Smooth muscle cell (in vitro differentiated cells): Measurements from ENCODE around the gene RCBTB1. TPM values are rescaled to one million over a fixed set of nuclear protein-coding genes. Genes with fewer than 3 reads are reported as not detected.
"Not testable (repeated sequence)": the region's sequence is repeated elsewhere in the genome, so short reads cannot be mapped to it uniquely, and the experiment has no call there.

Experiments
- DNase-seq: peaks from one replicate; lab custom pipeline; 2025; ENCODE audit not compliant: unreplicated experiment; lab: John Stamatoyannopoulos, UW
- H2AFZ ChIP-seq: fragments of 200-600 bp; sonication (generic); 2 replicates; pipeline ENCODE4 v1.6.0; 2016; ENCODE audit warnings: antibody characterized with exemption, low read depth, mild to moderate bottlenecking
- H3F3A ChIP-seq: fragments of 200-600 bp; sonication (generic); 2 replicates; pipeline ENCODE4 v1.6.0; 2017; ENCODE audit warnings: antibody characterized with exemption, low read depth
- H3K27ac ChIP-seq: fragments of 200-600 bp; sonication (generic); 2 replicates; pipeline ENCODE4 v1.5.1; 2016; ENCODE audit warnings: low read depth, mild to moderate bottlenecking
- H3K27me3 ChIP-seq: fragments of 200-600 bp; sonication (generic); 2 replicates; pipeline ENCODE4 v1.6.1; 2016; ENCODE audit warnings: low read depth, mild to moderate bottlenecking
- H3K36me3 ChIP-seq: fragments of 200-600 bp; sonication (generic); 2 replicates; pipeline ENCODE4 v1.5.1; 2016; ENCODE audit warnings: low read depth
- H3K4me1 ChIP-seq: fragments of 200-600 bp; sonication (generic); 2 replicates; pipeline ENCODE4 v1.5.1; 2016; ENCODE audit warnings: low read depth
- H3K4me2 ChIP-seq: fragments of 200-600 bp; sonication (generic); 2 replicates; pipeline ENCODE4 v1.6.0; 2016; ENCODE audit warnings: mild to moderate bottlenecking
- H3K4me3 ChIP-seq: fragments of 200-600 bp; sonication (generic); 2 replicates; pipeline ENCODE4 v1.5.1; 2016; ENCODE audit warnings: mild to moderate bottlenecking
- H3K79me2 ChIP-seq: fragments of 200-600 bp; sonication (generic); 2 replicates; pipeline ENCODE4 v1.6.0; 2016; ENCODE audit warnings: low read depth, mild to moderate bottlenecking
- H3K9ac ChIP-seq: fragments of 200-600 bp; sonication (generic); 2 replicates; pipeline ENCODE4 v1.6.0; 2016; ENCODE audit warnings: low read depth
- H3K9me3 ChIP-seq: fragments of 200-600 bp; sonication (generic); replicated peaks from 2 replicates; pipeline ENCODE4 v1.5.1; 2016; ENCODE audit warnings: low read depth
- H4K20me1 ChIP-seq: fragments of 200-600 bp; sonication (generic); 2 replicates; pipeline ENCODE4 v1.6.0; 2016; ENCODE audit warnings: low read depth
- CTCF ChIP-seq: fragments of 200-600 bp; sonication (generic); IDR thresholded peaks from 2 replicates; pipeline ENCODE4 v1.5.1; 2017; ENCODE audit warnings: borderline replicate concordance, mild to moderate bottlenecking, antibody characterized with exemption; ENCODE audit not compliant: insufficient read depth, poor library complexity, severe bottlenecking
- WGBS: methylation state at CpG from one replicate; pipeline ENCODE4 v1.1.7; 2016; ENCODE audit warnings: low lambda C conversion rate; 5-methylcytosine and 5-hydroxymethylcytosine counted together
- polyA plus RNA-seq: library from polyadenylated mRNA; unstranded; fragments of >200 nt; fragmentation: Nextera tagmentation; extraction: Ambion mirVana; gene quantifications from 2 replicates; pipeline ENCODE4 v1.2.1, GENCODE V29; 2016
- total RNA-seq: library from RNA; depleted of rRNA; stranded (reverse); fragments of >200 nt; gene quantifications from 2 replicates; pipeline ENCODE4 v1.2.3, GENCODE V29; 2014

RCBTB1 gene
- total and polyA plus RNA-seq, 2 experiments from 2014 or later: 10.7 to 26.8 TPM

DNA sequence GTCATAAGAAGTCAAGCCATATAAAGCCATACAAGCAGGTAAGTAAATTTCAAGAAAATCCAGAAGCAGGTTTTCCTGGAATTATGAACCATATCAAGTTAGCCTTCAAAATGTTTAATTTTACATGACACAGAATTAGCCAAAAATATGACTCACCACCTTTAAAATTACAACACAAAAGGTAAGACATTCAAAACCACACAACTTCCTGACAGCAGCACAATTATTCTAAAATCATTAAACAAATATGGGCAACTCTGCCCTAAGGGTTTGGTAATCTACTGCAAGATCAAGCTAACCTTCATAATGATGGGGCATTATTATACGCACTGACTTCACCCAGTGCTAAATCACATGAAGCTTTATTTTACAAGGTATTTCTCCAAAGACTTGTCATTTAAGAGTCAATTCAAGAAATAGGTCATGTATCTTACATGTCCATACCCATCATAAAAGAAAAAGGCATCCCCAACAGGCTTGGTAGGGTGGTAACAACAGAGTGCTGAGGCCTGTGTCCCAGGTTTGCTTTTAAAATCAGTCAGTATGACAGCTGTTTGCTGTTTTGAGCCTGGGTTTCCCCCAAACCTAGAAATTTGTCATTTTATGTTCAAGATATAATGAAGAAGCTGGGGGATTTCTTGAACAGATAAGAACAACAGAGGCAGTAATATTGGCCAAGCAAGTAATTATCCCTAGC lies 15.2 kb downstream of the RCBTB1 start:
- Histone ChIP-seq H3K79me2 (no peaks in the 10 kb centered on the region), H3K4me1 (no peaks in the 10 kb centered on the region), H4K20me1 (no peaks in the 10 kb centered on the region), H3K9ac (no peak overlapping the region), H3K9me3 (no peaks in the 10 kb centered on the region), H3K4me3 (no peak overlapping the region), H3K36me3 (peaks cover 8% of the 10 kb centered on the region), H3F3A (no peaks in the 10 kb centered on the region), H3K4me2 (no peak overlapping the region), H3K27me3 (no peaks in the 10 kb centered on the region), H3K27ac (no peak overlapping the region), H2AFZ (no peak overlapping the region)
- DNase-seq: no peak
- no peak for TF ChIP-seq CTCF
- WGBS: 85% methylated on average over 1 of the region's 1 CpG

DNA sequence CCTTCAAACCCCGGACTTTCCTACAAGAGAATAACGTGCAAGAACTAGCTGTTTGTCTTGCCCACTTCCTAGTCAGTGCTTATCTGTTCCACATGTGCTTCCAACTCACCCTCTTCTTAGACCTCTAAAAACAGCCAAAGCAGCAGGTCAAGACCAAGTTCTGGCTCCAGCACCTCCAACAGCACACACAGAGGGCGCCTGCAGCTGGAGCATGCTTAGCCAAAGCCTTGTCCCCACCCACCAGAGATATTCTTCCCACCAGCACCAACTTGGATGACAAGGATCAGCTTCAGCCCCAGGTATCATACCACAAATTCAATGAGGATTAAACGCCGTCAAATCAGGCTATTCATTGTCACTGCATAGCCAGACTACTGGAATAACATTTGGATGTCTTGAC lies 17.9 kb downstream of the RCBTB1 start:
- Histone ChIP-seq H3K9ac (no peak overlapping the region), H3K79me2 (no peaks in the 10 kb centered on the region), H2AFZ (no peak overlapping the region), H3K4me2 (no peak overlapping the region), H3K27ac (no peak overlapping the region), H3K27me3 (no peaks in the 10 kb centered on the region), H3K4me3 (no peak overlapping the region), H3K36me3 (peaks cover 8% of the 10 kb centered on the region), H3F3A (no peaks in the 10 kb centered on the region), H3K4me1 (no peaks in the 10 kb centered on the region), H4K20me1 (no peaks in the 10 kb centered on the region), H3K9me3 (no peaks in the 10 kb centered on the region)
- no peak for TF ChIP-seq CTCF
- 98% methylated on average over 5 of the region's 5 CpGs for WGBS
- no peak for DNase-seq

- H3K27ac ChIP-seq: no peak overlapping the region
- no peaks in the 10 kb centered on the region for H3K79me2 ChIP-seq
- H3F3A ChIP-seq: no peaks in the 10 kb centered on the region
- no peak overlapping the region for H3K4me2 ChIP-seq
- no peak overlapping the region for H2AFZ ChIP-seq
- H3K9ac ChIP-seq: no peak overlapping the region
- H3K4me1 ChIP-seq: no peaks in the 10 kb centered on the region
- no peaks in the 10 kb centered on the region for H3K27me3 ChIP-seq
- peaks cover 8% of the 10 kb centered on the region for H3K36me3 ChIP-seq
- WGBS: 100% methylated on average over 4 of the region's 4 CpGs
- no peaks in the 10 kb centered on the region for H4K20me1 ChIP-seq
- TF ChIP-seq CTCF: no peak
- H3K9me3 ChIP-seq: no peaks in the 10 kb centered on the region
- no peak overlapping the region for H3K4me3 ChIP-seq
- no peak for DNase-seq
Measured at GRCh38 chr13:49566461-49566860, 18.9 kb downstream of the RCBTB1 start.

DNA sequence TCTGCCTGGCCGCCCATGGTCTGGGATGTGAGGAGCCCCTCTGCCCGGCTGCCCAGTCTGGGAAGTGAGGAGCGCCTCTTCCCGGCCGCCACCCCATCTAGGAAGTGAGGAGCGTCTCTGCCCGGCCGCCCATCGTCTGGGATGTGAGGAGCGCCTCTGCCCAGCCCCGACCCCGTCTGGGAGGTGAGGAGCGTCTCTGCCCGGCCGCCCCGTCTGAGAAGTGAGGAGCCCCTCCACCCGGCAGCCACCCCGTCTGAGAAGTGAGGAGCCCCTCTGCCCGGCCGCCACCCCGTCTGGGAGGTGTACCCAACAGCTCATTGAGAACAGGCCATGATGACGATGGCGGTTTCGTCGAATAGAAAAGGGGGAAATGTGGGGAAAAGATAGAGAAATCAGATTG lies 19.9 kb downstream of the RCBTB1 start:
- H3K36me3 ChIP-seq, H4K20me1 ChIP-seq, H3K4me2 ChIP-seq, DNase-seq, H3K4me1 ChIP-seq, H3F3A ChIP-seq, H3K9ac ChIP-seq, H3K9me3 ChIP-seq, H2AFZ ChIP-seq, H3K79me2 ChIP-seq, H3K4me3 ChIP-seq, H3K27ac ChIP-seq, H3K27me3 ChIP-seq: not testable (repeated sequence)
- WGBS: 97% methylated on average over 14 of the region's 25 CpGs
